ENCODE results near the gene AFMID.
"Not testable (repeated sequence)": the region's sequence is repeated elsewhere in the genome, so short reads cannot be mapped to it uniquely, and the experiment has no call there.

AFMID gene

DNA sequence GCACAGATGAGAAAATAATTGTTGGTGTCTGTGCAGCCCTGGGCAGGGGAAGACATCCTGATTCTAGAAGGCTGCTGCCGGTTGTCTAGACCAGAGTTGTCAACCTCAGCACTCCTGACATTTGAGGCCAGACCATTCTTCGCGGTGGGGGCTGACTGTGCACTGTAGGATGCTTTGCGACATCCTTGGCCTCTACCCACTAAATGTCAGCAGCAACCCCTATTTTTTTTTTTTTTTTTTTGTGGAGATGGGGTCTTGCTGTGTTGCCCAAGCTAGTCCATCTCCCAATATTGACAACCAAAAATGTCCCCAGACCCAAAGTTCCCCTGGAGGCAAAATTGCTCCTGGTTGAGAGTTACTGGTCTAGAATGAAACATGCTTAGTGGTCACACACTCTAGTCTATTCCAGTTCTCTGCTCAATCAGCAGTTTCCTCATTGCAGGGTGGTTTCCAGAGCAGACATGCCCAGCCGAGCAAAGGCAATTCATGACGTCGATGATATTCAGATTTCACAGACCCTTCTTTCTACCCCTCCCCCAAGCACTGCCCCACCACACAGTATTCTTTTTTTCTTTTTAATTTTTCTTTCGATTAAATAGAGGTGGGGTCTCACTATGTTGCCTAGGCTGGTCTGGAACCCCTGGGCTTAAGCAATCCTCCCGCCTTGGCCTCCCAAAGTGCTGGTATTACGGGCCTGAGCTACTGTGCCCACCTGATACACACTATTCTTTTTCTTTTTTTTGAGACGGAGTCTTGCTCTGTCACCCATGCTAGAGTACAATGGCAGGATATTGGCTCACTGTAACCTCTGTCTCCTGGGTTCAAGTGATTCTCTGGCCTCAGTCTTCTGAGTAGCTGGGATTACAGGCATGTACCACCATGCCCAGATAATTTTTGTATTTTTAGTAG is 32.0 kb upstream of the AFMID start:
- no peak for DNase-seq (ENCODE audit: low read depth in 3 of 3)

DNA sequence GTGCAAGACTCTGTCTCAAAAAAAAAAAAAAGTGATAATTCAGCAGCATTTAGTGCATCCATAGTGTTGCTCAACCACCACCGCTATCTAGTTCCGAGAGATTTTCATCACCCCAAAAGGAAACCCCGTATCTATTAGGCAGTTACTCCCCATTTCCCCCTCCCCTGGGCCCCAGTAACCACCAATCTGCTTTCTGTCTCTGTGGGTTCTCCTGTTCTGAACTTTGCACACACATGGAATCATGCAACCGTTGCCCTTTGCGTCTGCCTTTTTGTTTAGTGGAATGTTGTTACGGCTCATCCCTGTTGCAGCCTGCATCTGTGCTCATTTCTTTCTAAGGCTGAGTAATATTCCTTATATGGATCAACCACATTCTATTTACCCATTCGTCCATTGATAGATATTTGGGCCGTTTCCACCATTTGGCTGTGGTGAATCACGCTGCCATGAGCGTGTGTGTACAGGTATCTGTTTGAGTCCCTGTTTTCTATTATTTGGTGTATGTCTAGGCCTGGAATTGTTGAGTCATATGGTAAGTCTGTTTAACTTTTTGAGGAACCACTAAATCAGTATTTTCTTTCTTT is 27.5 kb upstream of the AFMID start:
- DNase-seq (ENCODE audit: low read depth in 3 of 3): no peak

DNA sequence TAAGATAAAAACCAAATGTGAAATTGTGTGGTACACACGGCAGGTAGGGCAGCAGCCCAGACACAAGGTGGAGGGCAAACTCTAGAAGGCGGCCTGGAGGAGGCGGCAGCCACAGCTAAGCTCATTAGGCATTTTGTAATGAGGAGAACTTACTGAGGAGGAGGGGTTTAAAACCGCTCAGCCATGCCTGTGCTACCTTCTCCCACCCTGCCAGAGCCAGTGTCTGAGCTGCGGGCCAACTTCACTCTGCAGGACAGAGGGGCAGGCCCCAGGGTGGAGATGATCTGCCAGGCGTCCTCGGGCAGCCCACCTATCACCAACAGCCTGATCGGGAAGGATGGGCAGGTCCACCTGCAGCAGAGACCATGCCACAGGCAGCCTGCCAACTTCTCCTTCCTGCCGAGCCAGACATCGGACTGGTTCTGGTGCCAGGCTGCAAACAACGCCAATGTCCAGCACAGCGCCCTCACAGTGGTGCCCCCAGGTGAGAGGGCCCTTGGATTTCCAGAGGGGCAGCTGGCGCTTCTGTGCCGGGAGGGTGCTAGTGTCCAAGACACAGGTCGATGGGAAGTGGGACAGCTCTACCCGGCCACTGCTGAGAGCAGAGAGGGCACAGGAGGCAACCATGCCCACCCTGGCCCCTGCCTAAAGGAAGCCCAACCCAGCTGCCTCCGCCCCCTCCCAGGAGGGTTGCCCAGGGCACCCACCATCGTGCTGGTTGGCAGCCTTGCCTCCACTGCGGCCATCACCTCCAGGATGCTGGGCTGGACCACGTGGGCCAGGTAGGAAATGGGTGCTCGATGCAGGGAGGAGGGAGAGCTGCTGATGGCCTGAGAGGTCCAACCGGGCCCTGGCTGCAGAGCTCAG is 23.0 kb upstream of the AFMID start:
- no peak for DNase-seq (ENCODE audit: low read depth in 3 of 3)

DNA sequence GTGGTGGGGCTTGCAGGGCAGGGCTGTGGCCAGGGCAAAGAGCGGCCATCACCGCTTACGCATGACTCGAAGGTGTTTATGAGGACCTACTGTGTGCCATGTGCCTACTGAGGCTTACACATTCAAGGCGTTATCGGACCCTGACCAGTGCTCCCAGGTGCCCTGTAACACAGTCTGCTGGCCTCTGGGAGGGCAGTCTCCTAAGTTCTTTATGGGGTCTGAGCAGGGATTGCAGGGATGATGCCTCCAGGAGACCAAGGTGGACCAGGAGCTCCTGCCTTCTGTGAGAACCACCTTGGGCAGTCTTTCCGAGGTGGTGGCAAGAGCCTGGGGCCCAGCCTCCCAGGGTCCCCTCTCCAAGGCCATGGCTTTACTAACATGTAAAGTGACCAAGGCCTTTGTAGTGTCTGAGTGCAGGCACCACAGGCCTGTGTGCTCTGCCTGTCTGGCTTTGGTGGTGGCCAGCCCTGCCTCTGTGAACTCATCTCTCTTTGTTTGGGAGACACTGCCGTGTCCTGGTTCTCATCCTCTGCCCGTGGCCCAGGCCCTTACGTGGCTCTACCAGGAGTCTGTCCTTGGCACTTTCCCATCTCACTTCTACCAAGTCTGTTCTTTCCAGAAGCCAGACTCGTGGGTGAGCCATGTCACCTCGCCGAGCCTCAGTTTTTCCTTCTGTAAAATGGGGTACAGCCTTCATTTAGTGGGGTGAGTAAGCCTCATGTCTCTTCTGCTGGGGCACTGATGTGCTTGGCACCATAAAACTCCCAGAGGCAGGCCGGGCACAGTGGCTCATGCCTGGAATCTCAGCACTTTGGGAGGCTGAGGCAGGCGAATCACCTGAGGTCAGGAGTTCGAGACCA is 22.2 kb upstream of the AFMID start:
- no peak for DNase-seq (ENCODE audit: low read depth in 3 of 3)

DNA sequence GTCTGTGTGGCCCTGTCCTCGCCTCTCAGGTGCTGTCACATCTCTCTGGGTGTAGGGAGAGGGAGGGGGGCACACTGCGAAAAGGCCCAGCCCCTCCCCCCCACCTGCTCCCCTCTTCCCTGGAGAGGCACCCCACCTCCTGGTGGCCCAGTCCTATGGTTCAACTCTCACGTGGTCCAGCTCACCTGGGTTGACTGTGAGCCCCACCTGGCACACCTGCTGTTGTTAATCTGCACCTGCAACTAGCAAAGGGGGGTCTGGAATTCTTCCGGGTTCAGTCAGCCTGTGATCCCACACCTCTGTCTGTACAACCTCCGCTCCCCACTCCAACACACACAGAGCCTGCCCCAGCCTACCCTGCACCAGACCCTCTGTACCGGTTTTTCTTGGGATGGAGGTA is 20.7 kb upstream of the AFMID start:
- DNase-seq (ENCODE audit: low read depth in 3 of 3): no peak

DNA sequence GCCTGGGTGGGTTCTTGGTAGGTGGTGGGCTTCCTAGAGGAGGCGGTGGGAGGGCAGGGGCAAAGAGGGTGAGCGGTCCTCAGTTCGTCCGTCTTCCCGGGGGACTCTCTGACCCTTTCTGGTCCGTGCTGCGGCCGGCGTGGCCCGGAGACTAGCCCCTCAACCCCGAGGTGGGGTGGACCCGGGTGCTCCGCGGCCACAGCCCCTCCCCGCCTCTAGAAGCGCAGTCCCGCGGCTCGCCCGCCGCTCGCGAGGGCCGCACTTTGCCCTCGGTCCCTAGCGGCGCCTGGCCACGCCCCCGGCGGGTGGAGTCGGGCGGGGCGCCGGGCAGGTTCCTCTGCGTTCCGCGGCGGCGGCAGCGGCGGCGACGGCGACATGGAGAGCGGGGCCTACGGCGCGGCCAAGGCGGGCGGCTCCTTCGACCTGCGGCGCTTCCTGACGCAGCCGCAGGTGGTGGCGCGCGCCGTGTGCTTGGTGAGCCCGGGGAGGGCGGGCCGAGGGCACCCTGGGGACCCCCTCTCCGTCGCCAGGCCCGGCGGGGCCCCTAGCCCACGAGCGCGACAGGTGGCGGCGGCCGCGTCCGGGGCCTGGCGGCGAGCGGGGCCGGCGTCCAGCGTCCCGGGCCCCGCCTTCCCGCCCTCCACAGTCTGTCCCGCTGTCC is 18.8 kb upstream of the AFMID start, which contains the start of gene SYNGR2:
TSS of gene SYNGR2 (plus strand) at position 340 of the 661 bp plus-strand sequence. CDS start at position 376, 36 bp downstream.
- DNase-seq (ENCODE audit: low read depth in 3 of 3): peak; percentile 76 to 84 (median 82)

DNA sequence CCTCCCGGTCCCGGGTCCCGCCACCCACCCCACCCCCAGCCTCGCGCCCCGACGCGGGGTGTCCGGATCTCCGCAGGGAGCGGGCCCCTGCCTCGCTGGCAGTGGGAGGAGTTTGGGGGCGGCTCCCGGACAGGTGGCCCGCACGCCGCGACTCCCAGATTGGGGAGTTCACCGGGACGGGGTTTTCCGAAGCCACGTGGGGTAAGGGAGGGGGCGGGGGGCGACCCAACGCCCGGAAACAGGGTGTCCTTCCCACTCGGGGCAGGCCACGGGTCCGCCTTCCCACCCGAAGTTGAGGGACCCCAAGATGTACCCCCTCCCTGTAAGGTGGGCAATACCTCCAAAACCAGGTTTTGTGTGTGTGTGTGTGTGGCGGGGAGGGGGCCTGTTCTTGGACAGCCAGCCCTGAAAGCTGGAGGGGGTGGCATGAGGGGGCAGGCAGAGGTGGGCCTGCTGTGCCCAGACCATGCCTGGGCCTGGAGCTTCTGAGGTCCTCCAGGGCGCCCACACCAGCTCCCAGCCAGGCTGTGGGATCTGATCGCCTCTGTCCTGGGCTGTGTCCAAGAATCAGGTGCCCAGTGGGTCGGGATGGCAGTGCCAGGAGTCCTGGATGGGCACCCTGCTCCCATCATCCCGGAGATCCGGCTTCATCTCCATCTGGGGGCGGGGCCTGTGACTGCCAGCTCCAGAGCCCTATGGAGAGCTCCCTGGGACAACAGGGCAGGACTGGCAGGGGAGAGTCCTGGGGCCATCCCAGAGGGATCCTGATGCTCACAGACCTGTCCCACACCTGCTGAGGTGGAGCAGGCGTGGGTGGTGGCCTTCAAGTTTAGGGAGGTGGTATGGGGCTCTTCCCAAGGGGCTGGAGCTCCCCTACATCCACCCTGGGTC is 18.0 kb upstream of the AFMID start:
- peak in 1 of 3 donors; percentile 39 for DNase-seq (ENCODE audit: low read depth in 3 of 3)

DNA sequence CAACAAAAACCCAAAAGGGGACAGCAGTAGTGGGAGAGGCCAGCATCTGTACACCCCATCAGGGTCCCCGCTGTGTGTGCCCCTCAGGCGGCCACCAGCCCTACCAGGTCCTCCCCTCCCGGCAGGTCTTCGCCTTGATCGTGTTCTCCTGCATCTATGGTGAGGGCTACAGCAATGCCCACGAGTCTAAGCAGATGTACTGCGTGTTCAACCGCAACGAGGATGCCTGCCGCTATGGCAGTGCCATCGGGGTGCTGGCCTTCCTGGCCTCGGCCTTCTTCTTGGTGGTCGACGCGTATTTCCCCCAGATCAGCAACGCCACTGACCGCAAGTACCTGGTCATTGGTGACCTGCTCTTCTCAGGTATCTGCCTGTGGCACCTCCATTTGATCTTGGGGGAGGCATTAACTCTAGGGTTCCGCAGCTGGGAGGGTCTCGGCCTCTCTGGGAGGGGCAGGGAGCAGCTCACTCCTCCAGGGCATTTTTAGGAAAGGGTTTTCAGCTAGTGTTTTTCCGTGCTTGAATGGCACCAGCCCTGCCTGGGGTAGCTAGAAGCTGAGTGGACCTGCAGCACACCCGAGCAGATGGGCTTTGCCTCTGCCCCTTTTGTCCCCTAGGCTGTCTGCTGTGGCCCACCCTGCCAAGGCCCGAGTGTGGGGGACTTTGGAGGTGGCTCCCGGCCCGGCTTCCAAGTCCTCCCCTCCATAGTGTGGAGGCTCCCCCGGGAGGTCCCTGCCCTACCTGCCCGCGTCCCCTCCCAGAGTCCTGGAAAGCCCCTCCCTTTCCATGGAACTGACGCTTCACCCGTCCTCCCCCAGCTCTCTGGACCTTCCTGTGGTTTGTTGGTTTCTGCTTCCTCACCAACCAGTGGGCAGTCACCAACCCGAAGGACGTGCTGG is 16.2 kb upstream of the AFMID start:
- no peak for DNase-seq (ENCODE audit: low read depth in 3 of 3)

DNA sequence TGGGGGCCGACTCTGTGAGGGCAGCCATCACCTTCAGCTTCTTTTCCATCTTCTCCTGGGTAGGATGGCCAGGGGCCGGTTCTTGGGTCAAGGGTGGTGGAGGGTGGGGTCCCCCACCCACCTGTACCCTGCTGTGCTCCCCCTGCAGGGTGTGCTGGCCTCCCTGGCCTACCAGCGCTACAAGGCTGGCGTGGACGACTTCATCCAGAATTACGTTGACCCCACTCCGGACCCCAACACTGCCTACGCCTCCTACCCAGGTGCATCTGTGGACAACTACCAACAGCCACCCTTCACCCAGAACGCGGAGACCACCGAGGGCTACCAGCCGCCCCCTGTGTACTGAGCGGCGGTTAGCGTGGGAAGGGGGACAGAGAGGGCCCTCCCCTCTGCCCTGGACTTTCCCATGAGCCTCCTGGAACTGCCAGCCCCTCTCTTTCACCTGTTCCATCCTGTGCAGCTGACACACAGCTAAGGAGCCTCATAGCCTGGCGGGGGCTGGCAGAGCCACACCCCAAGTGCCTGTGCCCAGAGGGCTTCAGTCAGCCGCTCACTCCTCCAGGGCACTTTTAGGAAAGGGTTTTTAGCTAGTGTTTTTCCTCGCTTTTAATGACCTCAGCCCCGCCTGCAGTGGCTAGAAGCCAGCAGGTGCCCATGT is 15.4 kb upstream of the AFMID start:
- DNase-seq (ENCODE audit: low read depth in 3 of 3): not testable (repeated sequence)

DNA sequence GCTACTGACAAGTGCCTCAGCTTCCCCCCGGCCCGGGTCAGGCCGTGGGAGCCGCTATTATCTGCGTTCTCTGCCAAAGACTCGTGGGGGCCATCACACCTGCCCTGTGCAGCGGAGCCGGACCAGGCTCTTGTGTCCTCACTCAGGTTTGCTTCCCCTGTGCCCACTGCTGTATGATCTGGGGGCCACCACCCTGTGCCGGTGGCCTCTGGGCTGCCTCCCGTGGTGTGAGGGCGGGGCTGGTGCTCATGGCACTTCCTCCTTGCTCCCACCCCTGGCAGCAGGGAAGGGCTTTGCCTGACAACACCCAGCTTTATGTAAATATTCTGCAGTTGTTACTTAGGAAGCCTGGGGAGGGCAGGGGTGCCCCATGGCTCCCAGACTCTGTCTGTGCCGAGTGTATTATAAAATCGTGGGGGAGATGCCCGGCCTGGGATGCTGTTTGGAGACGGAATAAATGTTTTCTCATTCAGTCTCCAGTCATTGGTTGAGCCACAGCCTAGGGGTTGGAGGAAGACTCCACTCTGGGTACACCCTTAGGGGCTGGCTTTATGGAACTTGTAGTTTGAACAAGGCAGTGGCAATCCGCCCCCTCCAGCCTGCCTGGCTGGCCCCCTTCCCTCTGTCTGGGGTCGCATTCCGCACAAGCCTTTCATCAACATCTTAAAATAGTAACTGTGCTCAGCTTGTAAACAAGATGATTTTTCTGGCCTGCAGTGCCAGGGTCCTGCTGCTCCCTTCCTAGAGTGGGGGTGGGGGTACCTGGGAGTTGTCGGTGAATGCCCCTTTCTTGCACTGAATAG is 14.7 kb upstream of the AFMID start:
- no peak for DNase-seq (ENCODE audit: low read depth in 3 of 3)

DNA sequence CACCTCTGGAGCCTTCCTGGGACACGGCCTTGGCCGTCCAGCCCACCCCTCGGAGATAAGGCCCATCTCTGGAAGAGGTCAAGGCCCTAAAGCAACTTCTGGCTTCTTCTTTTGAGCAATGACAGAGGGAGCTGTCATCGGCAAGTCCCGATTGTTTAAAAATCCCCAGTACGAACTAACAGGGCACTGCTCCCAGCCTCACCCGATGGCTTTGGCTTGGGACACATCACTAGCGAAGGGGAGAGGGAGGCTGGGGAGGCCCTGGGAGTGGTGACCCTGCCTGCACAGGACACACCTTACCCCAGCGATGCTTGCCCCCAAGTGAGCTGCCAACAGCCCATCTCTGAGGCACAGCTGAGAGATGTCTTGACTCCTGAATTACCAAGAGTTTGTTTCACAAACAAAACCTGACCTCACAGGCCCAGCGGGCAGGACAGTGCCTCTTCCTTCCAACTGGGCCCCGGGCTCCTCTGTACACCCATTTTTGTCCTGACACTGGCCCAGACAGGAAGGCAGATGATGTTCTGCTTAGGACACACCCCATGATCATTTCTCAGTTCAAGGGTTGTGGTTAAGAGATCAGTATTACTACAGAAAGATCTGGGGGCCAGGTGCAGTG is 14.0 kb upstream of the AFMID start:
- DNase-seq (ENCODE audit: low read depth in 3 of 3): no peak

DNA sequence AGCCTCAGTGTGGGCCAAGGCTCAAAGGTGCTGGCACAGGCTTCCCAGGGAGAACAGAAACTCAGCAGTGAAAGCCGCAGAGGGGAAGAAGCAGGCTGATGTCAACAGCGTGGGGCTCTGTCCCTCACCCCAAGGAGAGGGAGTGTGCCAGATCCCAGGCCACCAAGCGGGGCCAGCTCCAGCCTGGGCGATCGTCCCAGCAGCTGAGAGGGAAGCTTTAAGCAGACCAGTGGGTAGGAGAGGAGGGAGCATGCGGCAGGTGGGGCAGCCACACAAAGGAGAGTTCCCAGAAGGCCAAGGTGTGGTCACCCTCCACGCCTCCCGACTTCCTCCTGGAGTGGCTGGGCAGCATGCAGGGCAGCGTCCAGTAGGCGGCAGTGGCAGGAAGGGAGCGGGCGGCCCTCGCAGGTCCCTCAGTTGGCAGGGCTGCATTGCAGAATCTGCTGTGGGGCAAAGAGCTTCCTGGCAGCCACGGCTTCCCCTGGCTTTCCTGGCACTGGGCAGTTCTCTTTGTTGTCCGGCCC is 12.8 kb upstream of the AFMID start:
- DNase-seq (ENCODE audit: low read depth in 3 of 3): no peak

DNA sequence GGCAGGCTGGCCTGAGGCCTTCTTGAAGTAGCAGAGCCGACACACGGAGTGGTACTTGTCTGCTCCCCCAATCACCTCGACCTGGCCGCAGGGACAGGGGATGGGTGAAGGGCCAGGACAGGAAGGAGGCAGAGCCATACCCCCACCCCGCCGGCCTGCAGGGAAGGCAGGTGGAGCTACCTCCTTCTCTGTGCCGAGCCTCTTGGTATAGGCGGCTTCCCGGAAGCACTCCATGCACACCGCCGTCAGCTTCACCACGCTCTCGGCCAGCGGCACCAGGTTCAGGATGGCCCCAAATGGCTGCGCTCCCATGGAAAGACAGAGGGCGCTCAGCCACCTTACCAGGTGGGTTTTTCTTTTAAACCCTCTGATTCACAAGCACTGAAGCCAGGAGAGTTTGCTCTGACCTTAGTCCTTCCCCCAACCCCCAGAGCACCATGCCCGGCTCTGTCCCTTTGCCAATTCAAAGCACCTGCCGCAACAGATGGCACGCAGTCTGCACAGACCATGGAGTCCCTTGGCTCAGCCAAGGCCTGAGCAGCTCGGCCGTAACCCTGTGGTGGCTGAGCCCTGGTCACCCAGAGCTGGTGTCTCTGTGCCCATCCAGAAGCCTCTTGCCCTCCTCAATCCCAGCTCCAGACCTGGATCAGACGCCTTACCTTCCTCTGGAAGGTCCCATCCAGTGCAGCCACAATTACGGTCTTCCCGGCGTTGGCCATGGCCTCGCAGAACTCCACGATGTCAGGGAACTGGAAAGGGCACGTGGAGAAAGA is 12.1 kb upstream of the AFMID start:
- DNase-seq (ENCODE audit: low read depth in 3 of 3): no peak

DNA sequence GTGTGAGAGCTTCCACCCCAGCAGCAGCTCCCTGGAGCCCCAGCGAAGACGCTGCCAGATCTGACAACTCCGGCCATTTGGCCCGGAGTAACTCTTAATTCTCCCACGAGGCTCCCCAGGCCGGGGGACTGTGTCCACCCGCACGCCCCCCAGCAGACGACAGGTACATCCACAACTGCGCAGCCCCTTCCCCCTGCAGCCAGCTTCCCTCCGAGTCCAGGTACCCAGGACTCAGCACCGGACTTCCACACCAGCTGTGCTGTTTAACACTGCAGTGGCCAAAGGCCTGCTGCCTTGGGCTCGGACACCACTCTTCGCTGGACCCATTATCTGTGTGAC is 11.6 kb upstream of the AFMID start:
- no peak for DNase-seq (ENCODE audit: low read depth in 3 of 3)

DNA sequence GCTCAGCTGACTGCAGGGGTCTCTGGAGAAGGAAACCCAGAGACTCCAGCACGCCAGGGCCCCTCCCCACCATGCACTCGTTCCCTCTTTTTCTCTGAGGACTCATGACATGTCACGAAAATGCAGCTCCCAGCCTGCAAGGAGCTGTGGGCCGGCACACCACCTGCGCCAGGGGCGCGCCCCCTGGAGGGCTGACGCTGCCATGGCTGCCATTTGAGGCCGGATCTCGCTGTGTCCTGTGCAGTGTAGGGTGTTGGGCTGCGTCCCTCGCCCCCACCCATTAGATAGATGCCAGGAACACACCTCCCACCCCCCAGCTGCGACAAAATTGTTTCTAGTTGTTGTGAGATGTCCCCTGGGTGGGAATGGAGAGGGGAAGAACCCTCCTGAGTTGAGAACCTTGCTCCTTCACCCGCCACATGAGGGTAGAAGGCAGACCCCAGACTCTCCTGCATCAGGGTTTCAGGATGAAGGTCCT is 10.6 kb upstream of the AFMID start:
- DNase-seq (ENCODE audit: low read depth in 3 of 3): peak; percentile 55 to 69 (median 68)

DNA sequence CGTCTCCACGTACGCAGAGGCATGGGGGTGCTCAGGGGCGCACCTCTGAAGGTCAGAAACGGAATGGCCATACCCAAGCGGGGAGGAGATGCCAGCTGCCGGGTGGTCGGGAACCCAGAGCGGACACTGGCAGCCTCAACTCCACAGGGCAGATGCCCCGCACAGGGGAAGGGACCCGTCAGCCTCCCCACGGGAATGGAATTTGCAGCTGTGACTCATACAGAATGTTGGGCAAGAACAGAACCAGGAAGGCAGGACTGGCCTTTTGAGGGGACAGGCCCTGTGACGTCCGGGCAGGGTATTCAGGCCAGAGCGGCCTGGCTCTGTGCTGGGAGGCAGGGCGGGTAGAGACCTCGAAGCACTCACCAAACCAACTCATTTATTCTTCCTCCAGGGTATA is 7.8 kb upstream of the AFMID start:
- no peak for DNase-seq (ENCODE audit: low read depth in 3 of 3)
